K562 (cell line): ENCODE data around the gene GXYLT2. TPM values are rescaled to one million over a fixed set of nuclear protein-coding genes. Genes with fewer than 3 reads are reported as not detected.

ENCODE experiments used
- FOXK2 ChIP-seq, 2 experiments: fragments of 450-650 bp; IDR thresholded peaks in 1 of 2; conservative IDR thresholded peaks in 1 of 2; 2 replicates each; pipeline ENCODE4 v1.6.1; 2016; ENCODE audit warnings: low read depth in 2 of 2, mild to moderate bottlenecking in 1 of 2
- MAFK ChIP-seq: IDR thresholded peaks from 2 replicates; pipeline ENCODE4 v1.6.1; 2011; ENCODE audit warnings: low read length, improper control_type of control experiment
- PHB2 ChIP-seq: fragments of 450-650 bp; IDR thresholded peaks from 2 replicates; pipeline ENCODE4 v1.6.1; 2017; ENCODE audit warnings: low read depth
- POLR3A ChIP-seq: IDR thresholded peaks from 2 replicates; pipeline ENCODE4 v1.6.1; 2011; ENCODE audit warnings: borderline replicate concordance, mild to moderate bottlenecking, moderate library complexity; ENCODE audit not compliant: insufficient read length, insufficient read depth; ENCODE audit errors: extremely low read depth
- POU5F1 ChIP-seq: fragments of 150-350 bp; IDR thresholded peaks from 2 replicates; pipeline ENCODE4 v1.6.1; 2014; ENCODE audit warnings: borderline replicate concordance, low read length, low read depth, mild to moderate bottlenecking; ENCODE audit not compliant: partially characterized antibody
- RB1 ChIP-seq: fragments of 450-650 bp; IDR thresholded peaks from 2 replicates; pipeline ENCODE4 v1.6.1; 2017; ENCODE audit warnings: low read depth, mild to moderate bottlenecking
- RBBP5 ChIP-seq: fragments of 200-600 bp; sonication (generic); IDR thresholded peaks from 2 replicates; pipeline ENCODE4 v1.6.1; 2012; ENCODE audit warnings: borderline replicate concordance, mild to moderate bottlenecking, low read length, control low read depth, inconsistent platforms; ENCODE audit not compliant: insufficient read depth, poor library complexity, severe bottlenecking
- YY1 ChIP-seq, 3 experiments: IDR thresholded peaks; 2 replicates each; pipeline ENCODE4 v1.6.1; 2011; ENCODE audit warnings: low read length in 2 of 3, mild to moderate bottlenecking in 2 of 3, moderate library complexity in 2 of 3, borderline replicate concordance in 1 of 3, control low read depth in 1 of 3, low read depth in 1 of 3; ENCODE audit not compliant: insufficient read depth in 3 of 3, insufficient replicate concordance in 2 of 3, control insufficient read depth in 1 of 3, insufficient read length in 1 of 3; ENCODE audit errors: extremely low read depth in 1 of 3
- polyA plus RNA-seq, 8 experiments: library from polyadenylated mRNA; depleted of rRNA in 4 of 8; stranded (reverse) in 5 of 8; unstranded in 3 of 8; fragments of >200 nt; fragmentation: Nextera tagmentation in 2 of 8; fragmentation: Illumina TruSeq in 1 of 8; extraction: Ambion mirVana in 2 of 8; extraction: Trizol in 1 of 8; gene quantifications; 2 replicates each; pipeline versions ENCODE4 v1.2.1 to v1.2.3, GENCODE V29; 2011 to 2014; ENCODE audit warnings: inconsistent platforms in 1 of 8, missing spikeins in 1 of 8
- total RNA-seq, 7 experiments: library from RNA; depleted of rRNA in 6 of 7; stranded (reverse); fragments of >200 nt in 6 of 7; fragmentation: Illumina TruSeq in 2 of 7; extraction: Trizol in 2 of 7; gene quantifications; 2 replicates each; pipeline versions ENCODE4 v1.2.1 to v1.2.3, GENCODE V29; 2011 to 2021; ENCODE audit warnings: low replicate concordance in 1 of 7
- TF ChIP-seq, protein P1 (sequence below): fragments of 200-600 bp; sonication (generic); IDR thresholded peaks from one replicate; pipeline ENCODE4 v1.6.1; 2012; ENCODE audit warnings: mild to moderate bottlenecking, low read depth, low read length, inconsistent platforms
- TF ChIP-seq, protein P2 (sequence below): fragments of 450-650 bp; IDR thresholded peaks from 2 replicates; pipeline ENCODE4 v1.6.1; 2016; ENCODE audit warnings: antibody characterized with exemption

Gene GXYLT2
- total and polyA plus RNA-seq, 9 of the 15 experiments (the other 6 are each of a cell fraction or from before 2014, with no cell fraction given) = 0.71 to 6.0 (median 3.3) TPM

DNA sequence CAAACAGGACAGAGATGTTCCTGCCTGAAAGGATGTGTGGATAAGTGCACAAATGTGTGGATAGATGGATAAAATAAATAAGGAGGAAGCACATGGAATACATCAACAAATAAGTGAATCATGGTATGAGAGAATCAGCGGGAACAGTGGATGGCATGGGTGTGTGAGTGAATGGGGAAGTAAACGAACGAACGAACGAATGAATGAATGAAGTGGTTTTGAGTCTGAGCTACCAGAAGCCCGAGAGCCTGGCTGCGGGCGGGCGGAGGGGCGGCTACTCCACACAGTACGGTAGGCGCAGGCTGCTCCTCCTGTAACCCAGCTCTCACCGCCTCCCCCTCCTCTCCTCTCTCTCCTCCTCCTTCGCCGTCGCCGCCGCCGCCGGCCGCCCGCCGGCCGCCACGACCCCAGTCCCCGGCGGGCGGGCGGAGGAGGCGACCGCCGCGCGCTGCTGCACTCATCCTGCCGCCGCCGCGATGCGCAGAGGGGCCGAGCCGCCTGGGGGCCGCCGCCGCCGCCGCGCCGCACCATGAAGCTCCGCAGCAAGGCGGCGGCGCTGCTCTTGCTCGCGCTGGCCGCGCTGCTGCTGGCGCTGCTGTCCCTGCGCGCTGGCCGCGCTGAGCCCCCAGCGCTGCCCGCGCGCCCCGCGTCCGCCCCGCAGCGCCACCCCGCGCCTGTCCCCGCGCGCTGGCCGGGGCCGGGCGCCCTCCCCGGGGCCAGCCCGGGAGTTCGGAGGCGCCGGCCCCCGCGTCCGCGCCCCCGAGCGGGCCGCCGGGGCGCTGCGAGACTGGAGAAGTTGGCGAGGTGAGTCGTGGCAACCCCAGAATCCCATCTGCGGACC lies at the start of gene GXYLT2 (continued):
- TF ChIP-seq POU5F1 = no peak
- TF ChIP-seq POLR3A = no peak
- TF ChIP-seq, protein P1, sequence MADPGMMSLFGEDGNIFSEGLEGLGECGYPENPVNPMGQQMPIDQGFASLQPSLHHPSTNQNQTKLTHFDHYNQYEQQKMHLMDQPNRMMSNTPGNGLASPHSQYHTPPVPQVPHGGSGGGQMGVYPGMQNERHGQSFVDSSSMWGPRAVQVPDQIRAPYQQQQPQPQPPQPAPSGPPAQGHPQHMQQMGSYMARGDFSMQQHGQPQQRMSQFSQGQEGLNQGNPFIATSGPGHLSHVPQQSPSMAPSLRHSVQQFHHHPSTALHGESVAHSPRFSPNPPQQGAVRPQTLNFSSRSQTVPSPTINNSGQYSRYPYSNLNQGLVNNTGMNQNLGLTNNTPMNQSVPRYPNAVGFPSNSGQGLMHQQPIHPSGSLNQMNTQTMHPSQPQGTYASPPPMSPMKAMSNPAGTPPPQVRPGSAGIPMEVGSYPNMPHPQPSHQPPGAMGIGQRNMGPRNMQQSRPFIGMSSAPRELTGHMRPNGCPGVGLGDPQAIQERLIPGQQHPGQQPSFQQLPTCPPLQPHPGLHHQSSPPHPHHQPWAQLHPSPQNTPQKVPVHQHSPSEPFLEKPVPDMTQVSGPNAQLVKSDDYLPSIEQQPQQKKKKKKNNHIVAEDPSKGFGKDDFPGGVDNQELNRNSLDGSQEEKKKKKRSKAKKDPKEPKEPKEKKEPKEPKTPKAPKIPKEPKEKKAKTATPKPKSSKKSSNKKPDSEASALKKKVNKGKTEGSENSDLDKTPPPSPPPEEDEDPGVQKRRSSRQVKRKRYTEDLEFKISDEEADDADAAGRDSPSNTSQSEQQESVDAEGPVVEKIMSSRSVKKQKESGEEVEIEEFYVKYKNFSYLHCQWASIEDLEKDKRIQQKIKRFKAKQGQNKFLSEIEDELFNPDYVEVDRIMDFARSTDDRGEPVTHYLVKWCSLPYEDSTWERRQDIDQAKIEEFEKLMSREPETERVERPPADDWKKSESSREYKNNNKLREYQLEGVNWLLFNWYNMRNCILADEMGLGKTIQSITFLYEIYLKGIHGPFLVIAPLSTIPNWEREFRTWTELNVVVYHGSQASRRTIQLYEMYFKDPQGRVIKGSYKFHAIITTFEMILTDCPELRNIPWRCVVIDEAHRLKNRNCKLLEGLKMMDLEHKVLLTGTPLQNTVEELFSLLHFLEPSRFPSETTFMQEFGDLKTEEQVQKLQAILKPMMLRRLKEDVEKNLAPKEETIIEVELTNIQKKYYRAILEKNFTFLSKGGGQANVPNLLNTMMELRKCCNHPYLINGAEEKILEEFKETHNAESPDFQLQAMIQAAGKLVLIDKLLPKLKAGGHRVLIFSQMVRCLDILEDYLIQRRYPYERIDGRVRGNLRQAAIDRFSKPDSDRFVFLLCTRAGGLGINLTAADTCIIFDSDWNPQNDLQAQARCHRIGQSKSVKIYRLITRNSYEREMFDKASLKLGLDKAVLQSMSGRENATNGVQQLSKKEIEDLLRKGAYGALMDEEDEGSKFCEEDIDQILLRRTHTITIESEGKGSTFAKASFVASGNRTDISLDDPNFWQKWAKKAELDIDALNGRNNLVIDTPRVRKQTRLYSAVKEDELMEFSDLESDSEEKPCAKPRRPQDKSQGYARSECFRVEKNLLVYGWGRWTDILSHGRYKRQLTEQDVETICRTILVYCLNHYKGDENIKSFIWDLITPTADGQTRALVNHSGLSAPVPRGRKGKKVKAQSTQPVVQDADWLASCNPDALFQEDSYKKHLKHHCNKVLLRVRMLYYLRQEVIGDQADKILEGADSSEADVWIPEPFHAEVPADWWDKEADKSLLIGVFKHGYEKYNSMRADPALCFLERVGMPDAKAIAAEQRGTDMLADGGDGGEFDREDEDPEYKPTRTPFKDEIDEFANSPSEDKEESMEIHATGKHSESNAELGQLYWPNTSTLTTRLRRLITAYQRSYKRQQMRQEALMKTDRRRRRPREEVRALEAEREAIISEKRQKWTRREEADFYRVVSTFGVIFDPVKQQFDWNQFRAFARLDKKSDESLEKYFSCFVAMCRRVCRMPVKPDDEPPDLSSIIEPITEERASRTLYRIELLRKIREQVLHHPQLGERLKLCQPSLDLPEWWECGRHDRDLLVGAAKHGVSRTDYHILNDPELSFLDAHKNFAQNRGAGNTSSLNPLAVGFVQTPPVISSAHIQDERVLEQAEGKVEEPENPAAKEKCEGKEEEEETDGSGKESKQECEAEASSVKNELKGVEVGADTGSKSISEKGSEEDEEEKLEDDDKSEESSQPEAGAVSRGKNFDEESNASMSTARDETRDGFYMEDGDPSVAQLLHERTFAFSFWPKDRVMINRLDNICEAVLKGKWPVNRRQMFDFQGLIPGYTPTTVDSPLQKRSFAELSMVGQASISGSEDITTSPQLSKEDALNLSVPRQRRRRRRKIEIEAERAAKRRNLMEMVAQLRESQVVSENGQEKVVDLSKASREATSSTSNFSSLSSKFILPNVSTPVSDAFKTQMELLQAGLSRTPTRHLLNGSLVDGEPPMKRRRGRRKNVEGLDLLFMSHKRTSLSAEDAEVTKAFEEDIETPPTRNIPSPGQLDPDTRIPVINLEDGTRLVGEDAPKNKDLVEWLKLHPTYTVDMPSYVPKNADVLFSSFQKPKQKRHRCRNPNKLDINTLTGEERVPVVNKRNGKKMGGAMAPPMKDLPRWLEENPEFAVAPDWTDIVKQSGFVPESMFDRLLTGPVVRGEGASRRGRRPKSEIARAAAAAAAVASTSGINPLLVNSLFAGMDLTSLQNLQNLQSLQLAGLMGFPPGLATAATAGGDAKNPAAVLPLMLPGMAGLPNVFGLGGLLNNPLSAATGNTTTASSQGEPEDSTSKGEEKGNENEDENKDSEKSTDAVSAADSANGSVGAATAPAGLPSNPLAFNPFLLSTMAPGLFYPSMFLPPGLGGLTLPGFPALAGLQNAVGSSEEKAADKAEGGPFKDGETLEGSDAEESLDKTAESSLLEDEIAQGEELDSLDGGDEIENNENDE = peak; percentile 97
- TF ChIP-seq RB1 = peak; percentile 61; the same call in 1 of the 2 replicates
- TF ChIP-seq YY1 (IDR thresholded peaks at IDR 0.05; ENCODE audit: borderline replicate concordance in 1 of 3, control insufficient read depth in 1 of 3, extremely low read depth in 1 of 3, insufficient read depth in 3 of 3, insufficient read length in 1 of 3, insufficient replicate concordance in 2 of 3, low read depth in 1 of 3, low read length in 2 of 3) = peak in 2 of 3 experiments; percentile 34 to 42
- TF ChIP-seq, protein P2, sequence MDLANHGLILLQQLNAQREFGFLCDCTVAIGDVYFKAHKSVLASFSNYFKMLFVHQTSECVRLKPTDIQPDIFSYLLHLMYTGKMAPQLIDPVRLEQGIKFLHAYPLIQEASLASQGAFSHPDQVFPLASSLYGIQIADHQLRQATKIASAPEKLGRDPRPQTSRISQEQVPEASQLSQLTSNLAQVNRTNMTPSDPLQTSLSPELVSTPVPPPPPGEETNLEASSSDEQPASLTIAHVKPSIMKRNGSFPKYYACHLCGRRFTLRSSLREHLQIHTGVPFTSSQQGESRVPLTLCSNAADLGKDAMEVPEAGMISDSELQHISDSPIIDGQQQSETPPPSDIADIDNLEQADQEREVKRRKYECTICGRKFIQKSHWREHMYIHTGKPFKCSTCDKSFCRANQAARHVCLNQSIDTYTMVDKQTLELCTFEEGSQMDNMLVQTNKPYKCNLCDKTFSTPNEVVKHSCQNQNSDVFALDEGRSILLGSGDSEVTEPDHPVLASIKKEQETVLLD = no peak
- peak; percentile 32 to 35; a peak in 2 of 4 replicates for TF ChIP-seq FOXK2 (conservative IDR thresholded peaks at IDR 0.05 in 1 of 2, IDR thresholded peaks at IDR 0.05 in 1 of 2; ENCODE audit: low read depth in 2 of 2)
- TF ChIP-seq PHB2 = no peak
- peak; percentile 56 for TF ChIP-seq MAFK
- TF ChIP-seq RBBP5 = peak; percentile 71
